Measurements from ENCODE around the gene NR4A3. TPM values are rescaled to one million over a fixed set of nuclear protein-coding genes. Genes with fewer than 3 reads are reported as not detected.

NR4A3 gene
- total and polyA plus RNA-seq, 2 of the 13 experiments (the other 11 are each of a cell fraction or from before 2014, with no cell fraction given): 0.02 to 0.09 TPM

GRCh38 chr9:99824378-99825171 lies 2.9 kb downstream of the NR4A3 start:
- intact Hi-C loops (cut with micrococcal nuclease; ENCODE audit: unreplicated experiment): loop anchor here (1.0 to 5.0 kb wide), 2 partner anchors 187 to 652 kb away; no protein-coding TSS in a partner anchor
- no peak overlapping the region for H3K27ac ChIP-seq (ENCODE audit: extremely low read length, insufficient read depth, low read length)
- H3K9ac ChIP-seq (ENCODE audit: insufficient read depth, low read depth, low read length): peak overlapping the region; percentile 36; the same call in 1 of the 2 replicates
- DNase-seq (ENCODE audit: low spot score) (peak; percentile 25), ATAC-seq (peak; percentile 33), FAIRE-seq (no peak)
- no peaks in the 10 kb centered on the region for H3K9me3 ChIP-seq (ENCODE audit: low read length)
- H3K36me3 ChIP-seq (replicated peaks in 1 of 2; ENCODE audit: control insufficient read depth in 1 of 2, insufficient read depth in 2 of 2, low read length in 2 of 2): no peaks in the 10 kb centered on the region
- H4K20me1 ChIP-seq (ENCODE audit: insufficient read depth, low read length): 0 out of 2 replicates have a peak, but pooled peaks cover 3% of the 10 kb centered on the region
- 4% methylated on average over 27 of the region's 56 CpGs for WGBS (ENCODE audit: low lambda C conversion rate)
- H3K4me2 ChIP-seq (ENCODE audit: low read depth, low read length): peak overlapping the region; percentile 100
- H2AFZ ChIP-seq (ENCODE audit: low read length): no peak overlapping the region
- H3K27me3 ChIP-seq (ENCODE audit: control insufficient read depth in 1 of 2, insufficient read depth in 2 of 2, low read length in 2 of 2): peaks cover 7 to 51% of the 10 kb centered on the region in 2 experiments; a peak in 4 of 5 replicates
- H3K79me2 ChIP-seq (ENCODE audit: insufficient read depth, low read length): no peaks in the 10 kb centered on the region
- H3K4me1 ChIP-seq (ENCODE audit: insufficient read depth, low read length): peaks cover 37% of the 10 kb centered on the region
- ChIA-PET CTCF (ENCODE audit: low intra/inter-chr PET ratio, low total read pairs) (no interaction called here), POLR2A (interaction anchor here (1.4 kb wide), 1 partner anchor 602 kb away, joined by 4 read pairs; the partner anchor contains the start of genes ALG2 and SEC61B)
- in situ Hi-C loops (cut with HindIII; ENCODE audit: extremely low pct_ligation_motif_present, low pct_unique_long_range_greater_than_20kb): loop anchor here (5.0 to 10.0 kb wide), 2 partner anchors 83 to 180 kb away; partner anchors contain the start of gene STX17
- peak overlapping the region; percentile 66 to 90 (median 89) for H3K4me3 ChIP-seq (replicated peaks in 1 of 3; ENCODE audit: insufficient read depth in 1 of 3, low read depth in 2 of 3, low read length in 3 of 3)
- no TSS peak for BruUV-seq (replicated peaks)
- no peak for TF ChIP-seq ZNF775 (CRISPR knock-in tag; IDR thresholded peaks at IDR 0.05; ENCODE audit: borderline replicate concordance)
- TF ChIP-seq EED (CRISPR knock-in tag; IDR thresholded peaks at IDR 0.05): no peak
- TF ChIP-seq AFF4 (CRISPR knock-in tag; IDR thresholded peaks at IDR 0.05): no peak
- peak; percentile 78 for TF ChIP-seq NR2F6 (IDR thresholded peaks at IDR 0.05)
- peak; percentile 67; the same call in 1 of the 2 replicates for TF ChIP-seq NR2F6 (CRISPR knock-in tag; IDR thresholded peaks at IDR 0.05)
- no peak for TF ChIP-seq AGO1 (IDR thresholded peaks at IDR 0.05; ENCODE audit: low read depth, low read length, poor library complexity, severe bottlenecking)
- no peak for TF ChIP-seq THYN1 (CRISPR knock-in tag; IDR thresholded peaks at IDR 0.05; ENCODE audit: borderline replicate concordance, low read depth)
- no peak for TF ChIP-seq NFE2L1 (CRISPR knock-in tag; IDR thresholded peaks at IDR 0.05; ENCODE audit: borderline replicate concordance)
- peak; percentile 26; the same call in 1 of the 2 replicates for TF ChIP-seq ZNF367 (CRISPR knock-in tag; IDR thresholded peaks at IDR 0.05; ENCODE audit: borderline replicate concordance)
- TF ChIP-seq SRSF1 (optimal IDR thresholded peaks at IDR 0.05; ENCODE audit: low read depth, low read length): peak; percentile 41
- no peak for TF ChIP-seq SP2 (CRISPR knock-in tag; IDR thresholded peaks at IDR 0.05)
- no peak for TF ChIP-seq FLYWCH1 (CRISPR knock-in tag; IDR thresholded peaks at IDR 0.05)
- no peak for TF ChIP-seq TMF1 (CRISPR knock-in tag; IDR thresholded peaks at IDR 0.05; ENCODE audit: low read depth)
- no peak for TF ChIP-seq MTF1 (CRISPR knock-in tag; IDR thresholded peaks at IDR 0.05)
- TF ChIP-seq SETDB1 (CRISPR knock-in tag; IDR thresholded peaks at IDR 0.05; ENCODE audit: borderline replicate concordance): no peak
- TF ChIP-seq ZNF124 (CRISPR knock-in tag; IDR thresholded peaks at IDR 0.05): no peak
- TF ChIP-seq GMEB1 (CRISPR knock-in tag; IDR thresholded peaks at IDR 0.05; ENCODE audit: borderline replicate concordance): no peak; the same call in 1 of the 2 replicates
- no peak for TF ChIP-seq TAF1 (CRISPR knock-in tag; IDR thresholded peaks at IDR 0.05)

Data from HepG2 (cell line).